Measurements from ENCODE around the gene HS6ST1. TPM values are rescaled to one million over a fixed set of nuclear protein-coding genes. Genes with fewer than 3 reads are reported as not detected.

Gene HS6ST1
- total RNA-seq, 1 experiment from 2014 or later: 15.6 TPM

DNA sequence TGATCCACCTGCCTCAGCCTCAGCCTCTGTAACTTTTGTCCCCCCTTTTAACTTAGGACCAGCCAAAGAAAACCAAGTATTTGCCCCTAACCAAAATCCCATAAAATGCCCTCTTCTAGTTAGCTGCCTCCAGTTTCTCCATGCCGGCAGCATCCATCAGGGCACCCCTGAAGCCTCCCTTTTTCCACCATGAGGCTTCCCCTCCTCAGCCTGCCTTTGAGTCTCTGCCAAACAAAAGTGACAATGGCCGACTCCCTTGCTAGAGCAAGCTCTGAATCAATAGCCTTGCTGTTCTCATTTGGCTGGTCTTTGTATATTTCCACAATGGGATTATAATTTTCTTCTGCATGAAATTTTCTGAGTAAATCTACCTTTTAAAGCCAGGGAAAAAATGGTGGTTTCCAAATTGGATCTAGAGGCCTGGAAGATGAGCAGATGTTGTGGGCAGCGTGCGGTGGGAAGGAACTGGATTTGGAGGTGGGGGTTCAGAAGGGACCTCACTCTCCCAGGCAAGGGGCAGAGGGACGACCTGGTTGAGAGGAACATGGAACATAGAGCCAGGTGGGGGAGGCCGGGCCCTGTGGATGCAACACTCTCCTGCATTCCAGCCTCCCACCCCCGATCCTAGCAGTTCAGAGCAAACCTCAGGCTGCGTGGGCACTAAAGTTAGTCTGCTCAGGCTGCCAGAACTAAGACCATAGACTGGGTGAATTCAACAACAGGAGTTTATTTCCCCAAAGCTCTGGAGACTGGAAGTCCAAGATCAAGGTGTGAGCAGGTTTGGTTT, 80.6 kb downstream of the HS6ST1 start:
- no peak for DNase-seq (ENCODE audit: low read depth)

DNA sequence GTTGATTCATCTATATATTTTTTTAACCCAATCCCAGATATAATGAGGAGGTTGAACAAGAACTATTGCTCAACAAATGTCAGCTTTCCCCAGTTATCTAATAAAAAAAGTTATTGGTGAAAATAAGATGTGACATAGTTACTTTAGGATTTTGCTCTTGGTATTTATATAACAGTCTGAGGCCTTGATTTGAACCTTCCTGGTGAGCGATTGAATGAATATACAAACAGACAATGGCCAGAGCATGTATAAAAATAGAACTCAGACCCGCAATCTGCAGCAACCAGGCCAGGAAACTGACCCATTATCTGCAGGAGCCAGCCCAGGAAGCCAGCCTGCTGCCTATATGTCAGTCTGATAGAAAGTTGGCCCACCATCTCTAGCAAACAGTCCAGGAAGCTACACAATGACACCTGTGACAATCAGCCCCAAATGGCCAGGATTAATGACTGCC, 81.6 kb downstream of the HS6ST1 start:
- DNase-seq (ENCODE audit: low read depth): no peak

DNA sequence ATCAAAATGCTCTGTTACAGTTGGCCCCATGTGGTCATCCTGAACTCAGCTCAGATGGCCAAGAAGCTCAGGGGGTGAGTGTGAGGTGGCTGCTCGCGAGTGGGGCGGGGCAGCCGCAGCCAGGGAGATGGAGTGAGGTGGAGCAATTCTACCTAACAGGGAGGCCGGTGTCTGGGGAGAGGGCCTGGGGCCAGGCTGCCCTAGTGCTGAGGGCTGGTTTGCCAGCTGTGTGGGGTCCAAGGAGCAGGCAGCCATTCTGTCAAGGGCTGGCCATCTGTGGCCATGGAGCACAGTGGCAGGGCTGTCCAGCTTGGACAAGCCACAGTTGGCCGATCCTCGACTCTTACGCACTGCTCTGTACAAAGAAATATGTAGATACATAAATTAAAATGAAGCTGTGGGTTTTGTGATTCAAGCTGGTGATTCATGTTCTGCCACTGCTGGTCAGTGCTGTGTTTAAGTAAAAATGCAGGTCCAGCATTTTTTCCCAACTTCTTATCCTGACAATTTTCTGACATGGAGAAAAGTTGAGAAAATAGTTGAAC, 82.1 kb downstream of the HS6ST1 start:
- DNase-seq (ENCODE audit: low read depth): peak; percentile 66

DNA sequence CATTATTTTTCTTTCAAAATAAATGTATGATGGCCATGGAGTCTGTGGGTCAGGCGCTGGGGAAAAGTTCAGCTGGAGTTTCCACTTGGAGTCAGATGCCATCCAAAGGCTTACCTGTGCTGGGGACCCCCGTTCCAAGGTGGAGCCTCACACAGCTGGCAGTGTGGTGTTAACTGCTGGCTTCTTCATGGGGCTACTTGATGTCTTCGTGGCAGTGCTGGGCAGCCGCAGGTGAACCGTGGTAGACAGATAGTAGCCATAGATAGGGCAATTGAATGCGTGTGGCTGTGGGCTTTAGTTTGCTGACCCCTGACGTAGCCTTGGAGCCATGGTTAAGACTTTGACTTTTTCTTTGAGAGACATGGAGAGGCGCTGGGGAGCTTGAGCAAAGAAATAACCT, 83.1 kb downstream of the HS6ST1 start:
- no peak for DNase-seq (ENCODE audit: low read depth)

- DNase-seq (ENCODE audit: low read depth): no peak
Measured at GRCh38 chr2:128234613-128235012, 84.1 kb downstream of the HS6ST1 start.

DNA sequence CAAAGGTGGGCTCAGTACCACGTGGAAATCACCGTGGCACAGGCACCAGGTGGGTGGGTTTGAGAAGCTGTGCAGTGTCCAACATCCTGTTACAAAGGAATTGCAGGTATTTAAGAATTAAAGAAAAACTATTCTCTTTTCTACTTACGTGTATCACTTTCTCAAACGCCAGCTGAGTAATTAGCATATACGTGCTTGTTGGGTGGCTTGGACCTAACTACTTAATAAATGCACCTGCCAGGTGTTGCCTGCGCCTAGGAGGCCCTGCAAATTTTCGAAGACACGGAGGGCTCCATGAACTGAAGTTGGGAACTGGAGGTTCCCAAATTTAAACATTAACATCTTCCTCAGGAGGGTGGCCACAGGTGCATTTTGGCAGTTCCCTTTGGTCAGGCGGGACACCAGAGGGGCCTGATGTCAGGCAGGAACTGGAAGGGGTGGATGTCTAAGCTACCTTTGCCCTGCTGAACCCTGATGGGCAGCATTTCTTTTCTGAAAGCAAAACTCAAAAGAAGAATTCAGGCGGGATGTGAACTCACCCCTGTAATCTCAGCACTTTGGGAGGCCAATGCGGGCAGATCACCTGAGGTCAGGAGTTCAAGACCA, 84.8 kb downstream of the HS6ST1 start:
- DNase-seq (ENCODE audit: low read depth): no peak

GRCh38 chr2:128232965-128233789, 85.5 kb downstream of the HS6ST1 start:
- peak; percentile 43 for DNase-seq (ENCODE audit: low read depth)

- DNase-seq (ENCODE audit: low read depth): peak; percentile 15
Measured at GRCh38 chr2:128228894-128229293, 89.8 kb downstream of the HS6ST1 start.

- no peak for DNase-seq (ENCODE audit: low read depth)
Measured at GRCh38 chr2:128227862-128228261, 90.8 kb downstream of the HS6ST1 start.

DNA sequence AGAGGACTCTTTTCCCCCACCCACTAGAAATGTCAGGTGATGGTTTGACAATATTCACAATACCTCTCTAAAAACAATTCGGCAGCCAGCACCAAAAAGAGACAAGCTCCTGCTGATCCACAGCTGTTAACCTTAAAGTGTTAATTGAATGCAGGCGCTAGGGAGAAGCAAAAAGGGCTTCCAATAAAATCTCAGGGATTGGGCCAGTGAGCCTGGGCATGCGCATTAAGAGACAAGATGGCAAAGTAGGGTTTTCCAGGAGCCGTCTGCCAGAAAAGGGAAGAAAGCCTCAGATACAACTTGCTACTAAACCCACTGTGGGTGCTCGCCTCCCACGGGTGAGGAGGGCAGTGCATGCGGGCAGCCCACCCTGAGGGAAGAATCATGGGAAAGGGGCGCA, 98.8 kb downstream of the HS6ST1 start:
- DNase-seq (ENCODE audit: low read depth): no peak

DNA sequence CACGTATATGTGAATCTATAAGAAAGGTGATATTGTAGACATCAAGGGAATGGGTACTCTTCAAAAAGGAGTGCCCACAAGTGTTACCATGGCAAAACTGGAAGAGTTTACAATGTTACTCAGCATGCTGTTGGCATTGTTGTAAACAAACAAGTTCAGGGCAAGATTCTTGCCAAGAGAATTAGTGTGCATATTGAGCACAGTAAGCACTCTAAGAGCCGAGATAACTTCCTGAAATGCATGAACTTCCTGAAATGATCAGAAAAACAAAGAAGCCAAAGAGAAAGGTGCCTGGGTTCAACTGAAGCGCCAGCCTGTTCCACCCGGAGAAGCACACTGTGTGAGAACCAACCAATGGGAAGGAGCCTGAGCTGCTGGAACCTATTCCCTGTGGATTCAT, 101.0 kb downstream of the HS6ST1 start:
- DNase-seq (ENCODE audit: low read depth): no peak

DNA sequence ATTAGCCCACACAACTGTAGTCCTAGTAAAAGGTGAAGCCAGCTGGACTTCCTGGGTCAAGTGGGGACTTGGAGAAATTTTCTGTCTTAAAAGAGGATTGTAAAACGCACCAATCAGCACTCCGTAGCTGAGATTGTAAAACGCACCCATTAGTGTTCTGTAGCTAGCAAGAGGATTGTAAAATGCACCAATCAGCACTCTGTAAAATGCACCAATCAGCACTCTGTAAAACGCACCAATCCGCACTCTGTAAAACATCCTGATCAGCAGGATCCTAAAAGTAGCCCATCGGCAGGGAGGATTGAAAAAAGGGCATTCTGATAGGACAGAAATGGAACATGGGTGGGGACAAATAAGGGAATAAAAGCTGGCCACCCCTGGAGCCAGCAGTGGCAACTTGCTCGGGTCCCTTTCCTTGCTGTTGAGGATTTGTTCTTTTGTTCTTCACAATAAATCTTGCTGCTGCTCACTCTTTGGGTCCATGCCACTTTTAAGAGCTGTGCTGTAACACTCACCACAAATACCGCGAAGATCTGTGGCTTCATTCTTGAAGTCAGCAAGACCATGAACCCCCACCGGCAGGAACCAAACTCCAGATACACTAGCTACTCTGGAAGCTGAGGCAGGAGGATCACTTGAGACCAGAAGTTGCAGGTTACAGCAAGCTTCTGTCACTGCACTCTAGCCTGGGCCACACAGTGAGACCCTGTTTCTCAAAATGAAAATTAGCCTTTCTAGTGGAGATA, 102.6 kb downstream of the HS6ST1 start:
- DNase-seq (ENCODE audit: low read depth): no peak

Other genes with a start within 250 kb of the HS6ST1 start
- 57.2 and 70.5 TPM in 2 replicates for gene UGGT1, start 227.7 kb downstream of the HS6ST1 start, total RNA-seq (2014; rRNA removed)